HEK293 (cell line): ENCODE measurements around the gene NRSN2.

Experiments used
- CTCF ChIA-PET: fragments of 350-600 bp; formaldehyde crosslinking; extraction: SDS; loops from one replicate; lab custom pipeline; 2021; ENCODE audit warnings: antibody characterized with exemption; lab: Yijun Ruan, JAX
- POLR2A ChIA-PET: fragments of 300-600 bp; formaldehyde crosslinking; extraction: SDS; loops from one replicate; lab custom pipeline; 2020; ENCODE audit warnings: antibody characterized with exemption, inconsistent platforms; lab: Yijun Ruan, JAX
- H3K27ac ChIP-seq: fragments of 200-500 bp; sonication (Bioruptor generic); 2 replicates; pipeline ENCODE4 v1.5.1; 2014; ENCODE audit warnings: low read depth, low read length, control low read depth, inconsistent platforms; ENCODE audit errors: extremely low read depth
- H3K36me3 ChIP-seq, 2 experiments: fragments of 200-500 bp in 1 of 2; sonication (Bioruptor generic) in 1 of 2; 1 replicate in 1 of 2; 2 replicates in 1 of 2; pipeline ENCODE4 v1.5.1; 2014 to 2017; ENCODE audit warnings: inconsistent platforms in 2 of 2, low read length in 2 of 2; ENCODE audit not compliant: control insufficient read depth in 2 of 2, insufficient read depth in 1 of 2
- H3K4me1 ChIP-seq: fragments of 200-500 bp; sonication (Bioruptor generic); 2 replicates; pipeline ENCODE4 v1.5.1; 2014; ENCODE audit warnings: mild to moderate bottlenecking, low read length, inconsistent platforms; ENCODE audit not compliant: control insufficient read depth, insufficient read depth
- H3K4me3 ChIP-seq: 2 replicates; pipeline ENCODE4 v1.5.1; 2011; ENCODE audit warnings: low read depth, mild to moderate bottlenecking, control low read depth, low read length, moderate library complexity
- H3K9me3 ChIP-seq: fragments of 200-500 bp; sonication (Bioruptor generic); 2 replicates; pipeline ENCODE4 v1.5.1; 2014; ENCODE audit warnings: low read depth, low read length, inconsistent platforms; ENCODE audit not compliant: control insufficient read depth, insufficient read depth
- KLF8 ChIP-seq: fragments of 450-650 bp; formaldehyde crosslinking; IDR thresholded peaks from 2 replicates; pipeline ENCODE4 v1.5.1; 2016; ENCODE audit warnings: missing biosample characterization, missing genetic modification characterization
- MZF1 ChIP-seq: fragments of 450-650 bp; formaldehyde crosslinking; IDR thresholded peaks from 2 replicates; pipeline ENCODE4 v1.5.1; 2017; ENCODE audit warnings: missing biosample characterization, missing genetic modification characterization, borderline replicate concordance
- OSR2 ChIP-seq: fragments of 450-650 bp; formaldehyde crosslinking; IDR thresholded peaks from 2 replicates; pipeline ENCODE4 v1.5.1; 2016; ENCODE audit warnings: missing biosample characterization, missing genetic modification characterization
- PRDM2 ChIP-seq: fragments of 450-650 bp; formaldehyde crosslinking; IDR thresholded peaks from 2 replicates; pipeline ENCODE4 v1.5.1; 2016; ENCODE audit warnings: missing biosample characterization, missing genetic modification characterization, borderline replicate concordance
- SCRT2 ChIP-seq: fragments of 450-650 bp; formaldehyde crosslinking; IDR thresholded peaks from 2 replicates; pipeline ENCODE4 v1.5.1; 2016; ENCODE audit warnings: missing biosample characterization, missing genetic modification characterization
- SP2 ChIP-seq: fragments of 450-650 bp; formaldehyde crosslinking; IDR thresholded peaks from 2 replicates; pipeline ENCODE4 v1.5.1; 2016; ENCODE audit warnings: missing biosample characterization, missing genetic modification characterization
- WT1 ChIP-seq: fragments of 450-650 bp; formaldehyde crosslinking; IDR thresholded peaks from 2 replicates; pipeline ENCODE4 v1.5.1; 2016; ENCODE audit warnings: missing biosample characterization, missing genetic modification characterization
- ZNF114 ChIP-seq: fragments of 450-650 bp; formaldehyde crosslinking; IDR thresholded peaks from 2 replicates; pipeline ENCODE4 v1.5.0; 2017; ENCODE audit warnings: missing biosample characterization, missing genetic modification characterization
- ZNF133 ChIP-seq: fragments of 450-650 bp; formaldehyde crosslinking; IDR thresholded peaks from 2 replicates; pipeline ENCODE4 v1.5.1; 2016; ENCODE audit warnings: missing biosample characterization, missing genetic modification characterization
- ZNF146 ChIP-seq: fragments of 450-650 bp; formaldehyde crosslinking; IDR thresholded peaks from 2 replicates; pipeline ENCODE4 v1.5.1; 2016; ENCODE audit warnings: missing biosample characterization, missing genetic modification characterization
- ZNF202 ChIP-seq: fragments of 450-650 bp; formaldehyde crosslinking; IDR thresholded peaks from 2 replicates; pipeline ENCODE4 v1.5.1; 2016; ENCODE audit warnings: missing biosample characterization, missing genetic modification characterization, borderline replicate concordance
- ZNF266 ChIP-seq: fragments of 450-650 bp; formaldehyde crosslinking; IDR thresholded peaks from 2 replicates; pipeline ENCODE4 v1.5.1; 2016; ENCODE audit warnings: missing biosample characterization, missing genetic modification characterization, low read depth
- ZNF366 ChIP-seq: fragments of 450-650 bp; formaldehyde crosslinking; conservative IDR thresholded peaks from 2 replicates; pipeline ENCODE4 v1.5.1; 2016; ENCODE audit warnings: missing biosample characterization, missing genetic modification characterization
- ZNF555 ChIP-seq: fragments of 450-650 bp; formaldehyde crosslinking; conservative IDR thresholded peaks from 2 replicates; pipeline ENCODE4 v1.5.1; 2017; ENCODE audit warnings: missing biosample characterization, mild to moderate bottlenecking, missing genetic modification characterization, inconsistent platforms
- ZNF658 ChIP-seq: fragments of 450-650 bp; formaldehyde crosslinking; IDR thresholded peaks from 2 replicates; pipeline ENCODE4; 2016; ENCODE audit warnings: missing biosample characterization, missing genetic modification characterization
- ZNF701 ChIP-seq: fragments of 450-650 bp; formaldehyde crosslinking; IDR thresholded peaks from 2 replicates; pipeline ENCODE4 v1.5.1; 2016; ENCODE audit warnings: missing biosample characterization, missing genetic modification characterization
- ZNF777 ChIP-seq: fragments of 450-650 bp; formaldehyde crosslinking; IDR thresholded peaks from 2 replicates; pipeline ENCODE4 v1.5.1; 2017; ENCODE audit warnings: missing biosample characterization, missing genetic modification characterization, borderline replicate concordance
- ZNF837 ChIP-seq: fragments of 450-650 bp; formaldehyde crosslinking; IDR thresholded peaks from 2 replicates; pipeline ENCODE4 v1.5.1; 2016; ENCODE audit warnings: missing biosample characterization, missing genetic modification characterization
- TF ChIP-seq, protein P1 (sequence below): fragments of 450-650 bp; formaldehyde crosslinking; IDR thresholded peaks from 2 replicates; pipeline ENCODE4 v1.5.1; 2017; ENCODE audit warnings: missing biosample characterization, missing genetic modification characterization
- TF ChIP-seq, protein P2 (sequence below): fragments of 450-650 bp; formaldehyde crosslinking; IDR thresholded peaks from 2 replicates; pipeline ENCODE4 v1.5.1; 2016; ENCODE audit warnings: missing biosample characterization, missing genetic modification characterization
- TF ChIP-seq, protein P3 (sequence below): fragments of 450-650 bp; formaldehyde crosslinking; IDR thresholded peaks from 2 replicates; pipeline ENCODE4 v1.5.1; 2016; ENCODE audit warnings: missing biosample characterization, missing genetic modification characterization

The NRSN2 gene

GRCh38 chr20:309841-310644 is 36.9 kb upstream of the NRSN2 start (continued):
- TF ChIP-seq PRDM2 (tag by site-specific recombination) (no peak), SP2 (tag by site-specific recombination) (peak; percentile 32)
- TF ChIP-seq, protein P1, sequence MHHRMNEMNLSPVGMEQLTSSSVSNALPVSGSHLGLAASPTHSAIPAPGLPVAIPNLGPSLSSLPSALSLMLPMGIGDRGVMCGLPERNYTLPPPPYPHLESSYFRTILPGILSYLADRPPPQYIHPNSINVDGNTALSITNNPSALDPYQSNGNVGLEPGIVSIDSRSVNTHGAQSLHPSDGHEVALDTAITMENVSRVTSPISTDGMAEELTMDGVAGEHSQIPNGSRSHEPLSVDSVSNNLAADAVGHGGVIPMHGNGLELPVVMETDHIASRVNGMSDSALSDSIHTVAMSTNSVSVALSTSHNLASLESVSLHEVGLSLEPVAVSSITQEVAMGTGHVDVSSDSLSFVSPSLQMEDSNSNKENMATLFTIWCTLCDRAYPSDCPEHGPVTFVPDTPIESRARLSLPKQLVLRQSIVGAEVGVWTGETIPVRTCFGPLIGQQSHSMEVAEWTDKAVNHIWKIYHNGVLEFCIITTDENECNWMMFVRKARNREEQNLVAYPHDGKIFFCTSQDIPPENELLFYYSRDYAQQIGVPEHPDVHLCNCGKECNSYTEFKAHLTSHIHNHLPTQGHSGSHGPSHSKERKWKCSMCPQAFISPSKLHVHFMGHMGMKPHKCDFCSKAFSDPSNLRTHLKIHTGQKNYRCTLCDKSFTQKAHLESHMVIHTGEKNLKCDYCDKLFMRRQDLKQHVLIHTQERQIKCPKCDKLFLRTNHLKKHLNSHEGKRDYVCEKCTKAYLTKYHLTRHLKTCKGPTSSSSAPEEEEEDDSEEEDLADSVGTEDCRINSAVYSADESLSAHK (tag by site-specific recombination) = no peak
- TF ChIP-seq, protein P2, sequence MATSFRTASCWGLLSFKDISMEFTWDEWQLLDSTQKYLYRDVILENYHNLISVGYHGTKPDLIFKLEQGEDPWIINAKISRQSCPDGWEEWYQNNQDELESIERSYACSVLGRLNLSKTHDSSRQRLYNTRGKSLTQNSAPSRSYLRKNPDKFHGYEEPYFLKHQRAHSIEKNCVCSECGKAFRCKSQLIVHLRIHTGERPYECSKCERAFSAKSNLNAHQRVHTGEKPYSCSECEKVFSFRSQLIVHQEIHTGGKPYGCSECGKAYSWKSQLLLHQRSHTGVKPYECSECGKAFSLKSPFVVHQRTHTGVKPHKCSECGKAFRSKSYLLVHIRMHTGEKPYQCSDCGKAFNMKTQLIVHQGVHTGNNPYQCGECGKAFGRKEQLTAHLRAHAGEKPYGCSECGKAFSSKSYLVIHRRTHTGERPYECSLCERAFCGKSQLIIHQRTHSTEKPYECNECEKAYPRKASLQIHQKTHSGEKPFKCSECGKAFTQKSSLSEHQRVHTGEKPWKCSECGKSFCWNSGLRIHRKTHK (tag by site-specific recombination) = no peak

GRCh38 chr20:310645-311044 is 36.3 kb upstream of the NRSN2 start:
- Histone ChIP-seq H3K36me3 (no peaks in the 10 kb centered on the region), H3K9me3 (no peaks in the 10 kb centered on the region), H3K4me1 (peaks cover 6% of the 10 kb centered on the region), H3K27ac (no peak overlapping the region), H3K4me3 (no peak overlapping the region)
- ChIA-PET CTCF (no interaction called here), POLR2A (no interaction called here)
- no peak for TF ChIP-seq MZF1 (tag by site-specific recombination)
- no peak for TF ChIP-seq KLF8

DNA sequence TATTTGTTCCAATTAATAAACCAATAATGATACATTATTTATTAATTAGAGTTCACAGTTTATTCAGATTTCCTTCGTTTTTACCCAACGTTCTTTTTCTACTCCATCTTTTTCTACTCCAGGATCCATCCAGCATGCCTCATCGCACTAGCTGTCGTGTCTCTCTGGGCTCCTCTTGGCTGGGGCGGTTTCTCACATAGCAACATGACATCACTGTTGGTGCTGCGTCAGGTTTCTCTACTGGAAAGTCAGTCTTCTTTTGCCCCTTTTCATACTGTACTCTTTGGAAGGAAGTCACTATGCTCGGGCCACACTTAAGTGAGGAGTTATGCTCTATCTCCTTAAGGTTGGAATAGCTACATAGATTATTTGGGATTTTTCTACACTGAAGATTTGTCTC is 35.3 kb upstream of the NRSN2 start:
- H3K36me3 ChIP-seq = no peaks in the 10 kb centered on the region
- CTCF ChIA-PET = interaction anchor here (0.6 to 1.7 kb wide), 6 partner anchors 13 to 310 kb away, joined by 3 to 8 read pairs (median 4); no protein-coding TSS in a partner anchor
- POLR2A ChIA-PET = interaction anchor here (1.0 kb wide), 1 partner anchor 13 kb away, joined by 8 read pairs; the partner anchor contains the start of gene SOX12
- H3K4me3 ChIP-seq = no peak overlapping the region
- H3K4me1 ChIP-seq = peaks cover 6% of the 10 kb centered on the region
- H3K27ac ChIP-seq = no peak overlapping the region
- H3K9me3 ChIP-seq = no peaks in the 10 kb centered on the region
- TF ChIP-seq ZNF146 (tag by site-specific recombination) (no peak), ZNF114 (tag by site-specific recombination) (no peak), ZNF133 (tag by site-specific recombination) (no peak), ZNF777 (tag by site-specific recombination) (no peak), ZNF555 (tag by site-specific recombination) (no peak), ZNF202 (no peak), WT1 (tag by site-specific recombination) (no peak), SCRT2 (tag by site-specific recombination) (no peak), ZNF658 (tag by site-specific recombination) (no peak), ZNF266 (tag by site-specific recombination) (no peak), OSR2 (tag by site-specific recombination) (no peak), ZNF701 (tag by site-specific recombination) (no peak), ZNF366 (tag by site-specific recombination) (no peak), ZNF837 (tag by site-specific recombination) (no peak)
- TF ChIP-seq, protein P3, sequence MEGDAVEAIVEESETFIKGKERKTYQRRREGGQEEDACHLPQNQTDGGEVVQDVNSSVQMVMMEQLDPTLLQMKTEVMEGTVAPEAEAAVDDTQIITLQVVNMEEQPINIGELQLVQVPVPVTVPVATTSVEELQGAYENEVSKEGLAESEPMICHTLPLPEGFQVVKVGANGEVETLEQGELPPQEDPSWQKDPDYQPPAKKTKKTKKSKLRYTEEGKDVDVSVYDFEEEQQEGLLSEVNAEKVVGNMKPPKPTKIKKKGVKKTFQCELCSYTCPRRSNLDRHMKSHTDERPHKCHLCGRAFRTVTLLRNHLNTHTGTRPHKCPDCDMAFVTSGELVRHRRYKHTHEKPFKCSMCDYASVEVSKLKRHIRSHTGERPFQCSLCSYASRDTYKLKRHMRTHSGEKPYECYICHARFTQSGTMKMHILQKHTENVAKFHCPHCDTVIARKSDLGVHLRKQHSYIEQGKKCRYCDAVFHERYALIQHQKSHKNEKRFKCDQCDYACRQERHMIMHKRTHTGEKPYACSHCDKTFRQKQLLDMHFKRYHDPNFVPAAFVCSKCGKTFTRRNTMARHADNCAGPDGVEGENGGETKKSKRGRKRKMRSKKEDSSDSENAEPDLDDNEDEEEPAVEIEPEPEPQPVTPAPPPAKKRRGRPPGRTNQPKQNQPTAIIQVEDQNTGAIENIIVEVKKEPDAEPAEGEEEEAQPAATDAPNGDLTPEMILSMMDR = no peak
